Liver (tissue), 9 donors: Measurements from ENCODE around the gene PLCG2. TPM values are rescaled to one million over a fixed set of nuclear protein-coding genes. Genes with fewer than 3 reads are reported as not detected.

Experiments used
- DNase-seq: peaks from one replicate; pipeline ENCODE4 v3.0.0-alpha.2; 2017; ENCODE audit warnings: low spot score
- H3K27ac ChIP-seq, 2 donors: one replicate each; pipeline ENCODE4 v1.7.0; 2013; ENCODE audit warnings: inconsistent platforms in 2 of 2, low read length in 2 of 2, control low read depth in 1 of 2, low read depth in 1 of 2, mild to moderate bottlenecking in 1 of 2
- H3K27me3 ChIP-seq, 4 donors: one replicate each; pipeline versions ENCODE4 v1.6.1 to v1.7.0; 2013; ENCODE audit warnings: low read length in 3 of 4, inconsistent platforms in 1 of 4, mild to moderate bottlenecking in 1 of 4, moderate library complexity in 1 of 4; ENCODE audit not compliant: control insufficient read depth in 4 of 4, insufficient read depth in 4 of 4
- H3K36me3 ChIP-seq, 4 donors: one replicate each; pipeline versions ENCODE4 v1.6.1 to v1.7.0; 2013; ENCODE audit warnings: low read length in 3 of 4, mild to moderate bottlenecking in 3 of 4, low read depth in 1 of 4, moderate library complexity in 1 of 4; ENCODE audit not compliant: control insufficient read depth in 4 of 4, insufficient read depth in 3 of 4
- H3K4me1 ChIP-seq, 4 donors: one replicate each; pipeline versions ENCODE4 v1.6.1 to v1.7.0; 2013; ENCODE audit warnings: low read length in 3 of 4, mild to moderate bottlenecking in 3 of 4, moderate library complexity in 1 of 4; ENCODE audit not compliant: control insufficient read depth in 4 of 4, insufficient read depth in 4 of 4
- H3K4me3 ChIP-seq, 3 donors: one replicate each; pipeline versions ENCODE4 v1.6.1 to v1.7.0; 2013; ENCODE audit warnings: low read length in 3 of 3, control low read depth in 1 of 3, low read depth in 1 of 3, mild to moderate bottlenecking in 1 of 3
- H3K9ac ChIP-seq, 2 donors: one replicate each; pipeline ENCODE4 v1.7.0; 2013; ENCODE audit warnings: low read length in 2 of 2, mild to moderate bottlenecking in 2 of 2, moderate library complexity in 2 of 2, control low read depth in 1 of 2, low read depth in 1 of 2
- H3K9me3 ChIP-seq, 4 donors: one replicate each; pipeline versions ENCODE4 v1.6.1 to v1.7.0; 2013; ENCODE audit warnings: low read length in 3 of 4; ENCODE audit not compliant: control insufficient read depth in 4 of 4
- EGR1 ChIP-seq, 2 donors: IDR thresholded peaks; 2 replicates each; pipeline ENCODE4 v1.6.1; 2016 to 2018; ENCODE audit warnings: antibody characterized with exemption in 2 of 2, low read depth in 2 of 2
- FOXA1 ChIP-seq: IDR thresholded peaks from 2 replicates; pipeline ENCODE4 v1.6.1; 2016; ENCODE audit warnings: antibody characterized with exemption
- FOXA2 ChIP-seq: IDR thresholded peaks from 2 replicates; pipeline ENCODE4 v1.6.1; 2016; ENCODE audit warnings: antibody characterized with exemption
- GABPA ChIP-seq, 2 donors: IDR thresholded peaks in 1 of 2; conservative IDR thresholded peaks in 1 of 2; 2 replicates each; pipeline ENCODE4 v1.6.1; 2016; ENCODE audit warnings: antibody characterized with exemption in 2 of 2, mild to moderate bottlenecking in 1 of 2, moderate library complexity in 1 of 2
- HNF4G ChIP-seq: IDR thresholded peaks from 2 replicates; pipeline ENCODE4 v1.6.1; 2016; ENCODE audit warnings: antibody characterized with exemption
- JUND ChIP-seq, 2 donors: IDR thresholded peaks; 2 replicates each; pipeline ENCODE4 v1.6.1; 2016; ENCODE audit warnings: antibody characterized with exemption in 2 of 2
- NR2F2 ChIP-seq: IDR thresholded peaks from 2 replicates; pipeline ENCODE4 v1.6.1; 2016; ENCODE audit warnings: antibody characterized with exemption
- RAD21 ChIP-seq, 2 donors: IDR thresholded peaks; 2 replicates each; pipeline ENCODE4 v1.6.1; 2016; ENCODE audit warnings: antibody characterized with exemption in 2 of 2, mild to moderate bottlenecking in 2 of 2
- RXRA ChIP-seq, 2 donors: IDR thresholded peaks; 2 replicates each; pipeline ENCODE4 v1.6.1; 2017 to 2018; ENCODE audit warnings: antibody characterized with exemption in 2 of 2, mild to moderate bottlenecking in 1 of 2
- SP1 ChIP-seq: IDR thresholded peaks from 2 replicates; pipeline ENCODE4 v1.6.1; 2018; ENCODE audit warnings: antibody characterized with exemption, mild to moderate bottlenecking
- TAF1 ChIP-seq: conservative IDR thresholded peaks from 2 replicates; pipeline ENCODE4 v1.6.1; 2016; ENCODE audit warnings: antibody characterized with exemption, mild to moderate bottlenecking
- YY1 ChIP-seq: IDR thresholded peaks from 2 replicates; pipeline ENCODE4 v1.6.1; 2016; ENCODE audit warnings: antibody characterized with exemption, mild to moderate bottlenecking
- WGBS: extraction: QIAGEN DNeasy Blood & Tissue Kit; methylation state at CpG from one replicate; pipeline ENCODE4 v1.1.7; 2013; 5-methylcytosine and 5-hydroxymethylcytosine counted together
- polyA plus RNA-seq, 2 donors: library from polyadenylated mRNA; stranded (reverse) in 1 of 2; unstranded in 1 of 2; fragments of 200-250 nt in 1 of 2; fragments of >200 nt in 1 of 2; fragmentation: Nextera tagmentation in 1 of 2; extraction: Ambion mirVana in 1 of 2; gene quantifications; one replicate each; pipeline versions ENCODE4 v1.2.1 to v1.2.3, GENCODE V29; 2013 to 2015
- total RNA-seq, 2 donors: library from RNA; depleted of rRNA; stranded (reverse); fragments of >200 nt; gene quantifications; one replicate each; pipeline ENCODE4 v1.2.3, GENCODE V29; 2014
- TF ChIP-seq, protein P1 (sequence below): IDR thresholded peaks from 2 replicates; pipeline ENCODE4 v1.6.1; 2016; ENCODE audit warnings: antibody characterized with exemption
- TF ChIP-seq, protein P2 (sequence below): IDR thresholded peaks from 2 replicates; pipeline ENCODE4 v1.6.1; 2016; ENCODE audit warnings: antibody characterized with exemption, mild to moderate bottlenecking
- TF ChIP-seq, protein P3 (sequence below): IDR thresholded peaks from 2 replicates; pipeline ENCODE4 v1.6.1; 2016; ENCODE audit warnings: antibody characterized with exemption
- TF ChIP-seq, protein P4 (sequence below): IDR thresholded peaks from 2 replicates; pipeline ENCODE4 v1.6.1; 2016; ENCODE audit warnings: antibody characterized with exemption
- TF ChIP-seq, protein P5 (sequence below): fragments of 150-350 bp; IDR thresholded peaks from 2 replicates; pipeline ENCODE4 v1.5.1; 2017; ENCODE audit warnings: improper control_type of control experiment, low read depth, low read length; ENCODE audit not compliant: missing input control
- donor health status: healthy.
- donor health status: healthy.
- donor health status: healthy.
- donor health status: healthy.
- donor health status: healthy.

PLCG2 gene
- total and polyA plus RNA-seq, 4 donors: 7.1 to 21.6 (median 15.8) TPM

DNA sequence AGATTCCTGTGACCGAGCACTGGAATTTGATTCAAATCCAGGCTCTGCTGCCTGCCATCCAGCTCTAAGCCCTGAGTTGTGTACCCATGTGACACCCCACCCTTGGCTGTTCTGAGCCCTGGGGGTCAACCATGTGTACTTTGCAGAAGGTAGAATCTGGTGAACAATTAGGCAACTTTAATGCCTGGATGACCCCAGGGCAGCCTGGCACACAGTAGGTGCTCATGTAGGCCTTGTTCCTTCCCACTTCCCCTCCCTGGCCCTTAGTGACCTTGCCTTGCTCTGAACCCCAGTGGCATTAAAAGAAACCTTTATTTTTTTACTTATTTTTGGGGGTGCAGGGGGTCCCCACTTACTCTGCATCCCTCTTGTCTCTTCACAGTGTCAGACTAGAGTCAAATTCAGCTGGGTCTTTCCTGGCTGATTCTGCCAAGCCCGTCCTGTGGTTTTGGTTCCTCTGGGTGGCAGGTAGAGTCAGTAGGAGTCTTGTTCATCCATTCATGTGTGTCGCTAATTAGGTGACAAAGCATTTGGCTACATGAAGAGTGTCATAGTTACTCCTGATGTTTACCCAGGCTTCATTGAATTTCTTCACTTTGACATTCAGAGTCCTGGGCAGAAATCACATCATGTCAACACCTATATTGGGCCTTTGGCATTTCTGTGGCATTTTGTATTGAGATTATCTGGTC, 89.1 kb downstream of the PLCG2 start:
- Histone ChIP-seq H3K36me3 (no peaks in the 10 kb centered on the region), H3K9ac (no peak overlapping the region), H3K4me3 (no peak overlapping the region), H3K9me3 (no peaks in the 10 kb centered on the region), H3K27me3 (no peaks in the 10 kb centered on the region), H3K27ac (no peak overlapping the region), H3K4me1 (peaks cover 0 to 5% (median 0%) of the 10 kb centered on the region in 4 donors)
- WGBS: 96% methylated on average over 3 of the region's 3 CpGs
- TF ChIP-seq FOXA2: no peak
- no peak for TF ChIP-seq SP1
- TF ChIP-seq TAF1: no peak
- TF ChIP-seq, protein P1, sequence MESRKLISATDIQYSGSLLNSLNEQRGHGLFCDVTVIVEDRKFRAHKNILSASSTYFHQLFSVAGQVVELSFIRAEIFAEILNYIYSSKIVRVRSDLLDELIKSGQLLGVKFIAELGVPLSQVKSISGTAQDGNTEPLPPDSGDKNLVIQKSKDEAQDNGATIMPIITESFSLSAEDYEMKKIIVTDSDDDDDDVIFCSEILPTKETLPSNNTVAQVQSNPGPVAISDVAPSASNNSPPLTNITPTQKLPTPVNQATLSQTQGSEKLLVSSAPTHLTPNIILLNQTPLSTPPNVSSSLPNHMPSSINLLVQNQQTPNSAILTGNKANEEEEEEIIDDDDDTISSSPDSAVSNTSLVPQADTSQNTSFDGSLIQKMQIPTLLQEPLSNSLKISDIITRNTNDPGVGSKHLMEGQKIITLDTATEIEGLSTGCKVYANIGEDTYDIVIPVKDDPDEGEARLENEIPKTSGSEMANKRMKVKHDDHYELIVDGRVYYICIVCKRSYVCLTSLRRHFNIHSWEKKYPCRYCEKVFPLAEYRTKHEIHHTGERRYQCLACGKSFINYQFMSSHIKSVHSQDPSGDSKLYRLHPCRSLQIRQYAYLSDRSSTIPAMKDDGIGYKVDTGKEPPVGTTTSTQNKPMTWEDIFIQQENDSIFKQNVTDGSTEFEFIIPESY: no peak
- TF ChIP-seq GABPA (IDR thresholded peaks at IDR 0.05 in 1 of 2, conservative IDR thresholded peaks at IDR 0.05 in 1 of 2): no peak
- TF ChIP-seq JUND (IDR thresholded peaks at IDR 0.05): no peak
- TF ChIP-seq, protein P2, sequence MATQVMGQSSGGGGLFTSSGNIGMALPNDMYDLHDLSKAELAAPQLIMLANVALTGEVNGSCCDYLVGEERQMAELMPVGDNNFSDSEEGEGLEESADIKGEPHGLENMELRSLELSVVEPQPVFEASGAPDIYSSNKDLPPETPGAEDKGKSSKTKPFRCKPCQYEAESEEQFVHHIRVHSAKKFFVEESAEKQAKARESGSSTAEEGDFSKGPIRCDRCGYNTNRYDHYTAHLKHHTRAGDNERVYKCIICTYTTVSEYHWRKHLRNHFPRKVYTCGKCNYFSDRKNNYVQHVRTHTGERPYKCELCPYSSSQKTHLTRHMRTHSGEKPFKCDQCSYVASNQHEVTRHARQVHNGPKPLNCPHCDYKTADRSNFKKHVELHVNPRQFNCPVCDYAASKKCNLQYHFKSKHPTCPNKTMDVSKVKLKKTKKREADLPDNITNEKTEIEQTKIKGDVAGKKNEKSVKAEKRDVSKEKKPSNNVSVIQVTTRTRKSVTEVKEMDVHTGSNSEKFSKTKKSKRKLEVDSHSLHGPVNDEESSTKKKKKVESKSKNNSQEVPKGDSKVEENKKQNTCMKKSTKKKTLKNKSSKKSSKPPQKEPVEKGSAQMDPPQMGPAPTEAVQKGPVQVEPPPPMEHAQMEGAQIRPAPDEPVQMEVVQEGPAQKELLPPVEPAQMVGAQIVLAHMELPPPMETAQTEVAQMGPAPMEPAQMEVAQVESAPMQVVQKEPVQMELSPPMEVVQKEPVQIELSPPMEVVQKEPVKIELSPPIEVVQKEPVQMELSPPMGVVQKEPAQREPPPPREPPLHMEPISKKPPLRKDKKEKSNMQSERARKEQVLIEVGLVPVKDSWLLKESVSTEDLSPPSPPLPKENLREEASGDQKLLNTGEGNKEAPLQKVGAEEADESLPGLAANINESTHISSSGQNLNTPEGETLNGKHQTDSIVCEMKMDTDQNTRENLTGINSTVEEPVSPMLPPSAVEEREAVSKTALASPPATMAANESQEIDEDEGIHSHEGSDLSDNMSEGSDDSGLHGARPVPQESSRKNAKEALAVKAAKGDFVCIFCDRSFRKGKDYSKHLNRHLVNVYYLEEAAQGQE: no peak
- TF ChIP-seq FOXA1: no peak
- TF ChIP-seq RAD21 (IDR thresholded peaks at IDR 0.05): no peak
- no peak for TF ChIP-seq EGR1 (IDR thresholded peaks at IDR 0.05; ENCODE audit: low read depth in 2 of 2)
- TF ChIP-seq NR2F2: no peak
- no peak for TF ChIP-seq YY1
- no peak for TF ChIP-seq HNF4G
- TF ChIP-seq, protein P3, sequence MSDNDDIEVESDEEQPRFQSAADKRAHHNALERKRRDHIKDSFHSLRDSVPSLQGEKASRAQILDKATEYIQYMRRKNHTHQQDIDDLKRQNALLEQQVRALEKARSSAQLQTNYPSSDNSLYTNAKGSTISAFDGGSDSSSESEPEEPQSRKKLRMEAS: no peak
- TF ChIP-seq, protein P4, sequence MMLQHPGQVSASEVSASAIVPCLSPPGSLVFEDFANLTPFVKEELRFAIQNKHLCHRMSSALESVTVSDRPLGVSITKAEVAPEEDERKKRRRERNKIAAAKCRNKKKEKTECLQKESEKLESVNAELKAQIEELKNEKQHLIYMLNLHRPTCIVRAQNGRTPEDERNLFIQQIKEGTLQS: no peak
- TF ChIP-seq RXRA (IDR thresholded peaks at IDR 0.05): no peak
- TF ChIP-seq, protein P5, sequence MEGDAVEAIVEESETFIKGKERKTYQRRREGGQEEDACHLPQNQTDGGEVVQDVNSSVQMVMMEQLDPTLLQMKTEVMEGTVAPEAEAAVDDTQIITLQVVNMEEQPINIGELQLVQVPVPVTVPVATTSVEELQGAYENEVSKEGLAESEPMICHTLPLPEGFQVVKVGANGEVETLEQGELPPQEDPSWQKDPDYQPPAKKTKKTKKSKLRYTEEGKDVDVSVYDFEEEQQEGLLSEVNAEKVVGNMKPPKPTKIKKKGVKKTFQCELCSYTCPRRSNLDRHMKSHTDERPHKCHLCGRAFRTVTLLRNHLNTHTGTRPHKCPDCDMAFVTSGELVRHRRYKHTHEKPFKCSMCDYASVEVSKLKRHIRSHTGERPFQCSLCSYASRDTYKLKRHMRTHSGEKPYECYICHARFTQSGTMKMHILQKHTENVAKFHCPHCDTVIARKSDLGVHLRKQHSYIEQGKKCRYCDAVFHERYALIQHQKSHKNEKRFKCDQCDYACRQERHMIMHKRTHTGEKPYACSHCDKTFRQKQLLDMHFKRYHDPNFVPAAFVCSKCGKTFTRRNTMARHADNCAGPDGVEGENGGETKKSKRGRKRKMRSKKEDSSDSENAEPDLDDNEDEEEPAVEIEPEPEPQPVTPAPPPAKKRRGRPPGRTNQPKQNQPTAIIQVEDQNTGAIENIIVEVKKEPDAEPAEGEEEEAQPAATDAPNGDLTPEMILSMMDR: no peak
- DNase-seq: no peak
